ENCODE results near the gene DNAJB8. TPM values are rescaled to one million over a fixed set of nuclear protein-coding genes. Genes with fewer than 3 reads are reported as not detected.

The DNAJB8 gene
- total and polyA plus RNA-seq, 4 donors = not detected

GRCh38 chr3:128487813-128488635, 21.3 kb upstream of the DNAJB8 start:
- TF ChIP-seq GABPA (IDR thresholded peaks at IDR 0.05 in 1 of 2, conservative IDR thresholded peaks at IDR 0.05 in 1 of 2) = no peak
- TF ChIP-seq FOXA2 (IDR thresholded peaks at IDR 0.05) = no peak
- no peak for TF ChIP-seq HNF4G (IDR thresholded peaks at IDR 0.05)
- no peak for TF ChIP-seq REST (IDR thresholded peaks at IDR 0.05)
- TF ChIP-seq RAD21 (IDR thresholded peaks at IDR 0.05) = no peak
- no peak for TF ChIP-seq HNF4A (conservative IDR thresholded peaks at IDR 0.05)
- no peak for TF ChIP-seq YY1 (IDR thresholded peaks at IDR 0.05)
- TF ChIP-seq CTCF (IDR thresholded peaks at IDR 0.05; ENCODE audit: low read depth, low read length, missing input control) = no peak
- 4% methylated on average over 68 of the region's 68 CpGs for WGBS
- peak; percentile 81 for DNase-seq (ENCODE audit: low spot score)
- peak overlapping the region; percentile 7 to 53 for H3K27ac ChIP-seq (ENCODE audit: low read depth in 1 of 2, low read length in 2 of 2)
- no peaks in the 10 kb centered on the region for H3K36me3 ChIP-seq (ENCODE audit: control insufficient read depth in 4 of 4, insufficient read depth in 3 of 4, low read depth in 1 of 4, low read length in 3 of 4)
- no peaks in the 10 kb centered on the region for H3K9me3 ChIP-seq (ENCODE audit: control insufficient read depth in 4 of 4, low read length in 3 of 4)
- no peak overlapping the region for H3K9ac ChIP-seq (ENCODE audit: low read depth in 1 of 2, low read length in 2 of 2)
- peaks cover 4 to 24% (median 13%) of the 10 kb centered on the region in 4 donors for H3K27me3 ChIP-seq (ENCODE audit: control insufficient read depth in 4 of 4, insufficient read depth in 4 of 4, low read length in 3 of 4)
- peaks cover 27 to 49% (median 41%) of the 10 kb centered on the region in 4 donors for H3K4me1 ChIP-seq (ENCODE audit: control insufficient read depth in 4 of 4, insufficient read depth in 4 of 4, low read length in 3 of 4)
- peak overlapping the region in 2 of 3 donors; percentile 28 to 48 for H3K4me3 ChIP-seq (ENCODE audit: low read depth in 1 of 3, low read length in 3 of 3)

GRCh38 chr3:128487538-128487812, 20.8 kb upstream of the DNAJB8 start:
- Histone ChIP-seq H3K27ac (ENCODE audit: low read depth in 1 of 2, low read length in 2 of 2) (peak overlapping the region in 1 of 2 donors; percentile 31), H3K9me3 (ENCODE audit: control insufficient read depth in 4 of 4, low read length in 3 of 4) (no peaks in the 10 kb centered on the region), H3K36me3 (ENCODE audit: control insufficient read depth in 4 of 4, insufficient read depth in 3 of 4, low read depth in 1 of 4, low read length in 3 of 4) (no peaks in the 10 kb centered on the region), H3K27me3 (ENCODE audit: control insufficient read depth in 4 of 4, insufficient read depth in 4 of 4, low read length in 3 of 4) (peaks cover 4 to 24% (median 15%) of the 10 kb centered on the region in 4 donors), H3K4me3 (ENCODE audit: low read depth in 1 of 3, low read length in 3 of 3) (peak overlapping the region in 2 of 3 donors; percentile 48 to 66), H3K4me1 (ENCODE audit: control insufficient read depth in 4 of 4, insufficient read depth in 4 of 4, low read length in 3 of 4) (peaks cover 23 to 44% (median 37%) of the 10 kb centered on the region in 4 donors), H3K9ac (ENCODE audit: low read depth in 1 of 2, low read length in 2 of 2) (no peak overlapping the region)
- DNase-seq (ENCODE audit: low spot score) = no peak
- WGBS = 4% methylated on average over 18 of the region's 18 CpGs
- TF ChIP-seq HNF4A (conservative IDR thresholded peaks at IDR 0.05) (no peak), ATF3 (IDR thresholded peaks at IDR 0.05) (no peak), RXRA (IDR thresholded peaks at IDR 0.05) (no peak), MAX (IDR thresholded peaks at IDR 0.05) (no peak), EGR1 (IDR thresholded peaks at IDR 0.05; ENCODE audit: low read depth in 2 of 2) (no peak), FOXA1 (IDR thresholded peaks at IDR 0.05) (no peak), HNF4G (IDR thresholded peaks at IDR 0.05) (no peak), RAD21 (IDR thresholded peaks at IDR 0.05) (no peak), YY1 (IDR thresholded peaks at IDR 0.05) (no peak), CTCF (IDR thresholded peaks at IDR 0.05; ENCODE audit: low read depth, low read length, missing input control) (no peak), SP1 (IDR thresholded peaks at IDR 0.05) (no peak), FOXA2 (IDR thresholded peaks at IDR 0.05) (no peak), GABPA (IDR thresholded peaks at IDR 0.05 in 1 of 2, conservative IDR thresholded peaks at IDR 0.05 in 1 of 2) (no peak), ZBTB33 (IDR thresholded peaks at IDR 0.05) (no peak), JUND (IDR thresholded peaks at IDR 0.05) (no peak), REST (IDR thresholded peaks at IDR 0.05) (no peak)
